Superior temporal gyrus (tissue), 1 donor: ENCODE measurements around the gene HCRT.
A peak's percentile ranks its signal among the peaks of the same experiment; 100 is the strongest.
"Not testable (repeated sequence)": the region's sequence is repeated elsewhere in the genome, so short reads cannot be mapped to it uniquely, and the experiment has no call there.

Source experiments
- DNase-seq: peaks from one replicate; pipeline ENCODE4 v3.0.0-alpha.2; 2016; ENCODE audit errors: extremely low spot score

The HCRT gene

GRCh38 chr17:42197564-42198156 lies 12.4 kb upstream of the HCRT start:
- DNase-seq: no peak

GRCh38 chr17:42193969-42194899 lies 9.0 kb upstream of the HCRT start, which contains the start of gene GHDC:
GHDC (minus strand) TSS chr17:42194494; CDS start chr17:42193581, 913 bp downstream.
- peak; percentile 92 for DNase-seq

GRCh38 chr17:42193216-42193968 lies 8.1 kb upstream of the HCRT start:
- DNase-seq: no peak

GRCh38 chr17:42192189-42193126 lies 7.2 kb upstream of the HCRT start:
- no peak for DNase-seq

- no peak for DNase-seq
These were observed 6.0 kb upstream of the HCRT start for GRCh38 chr17:42191275-42191608.

- no peak for DNase-seq
These were observed 5.4 kb upstream of the HCRT start for GRCh38 chr17:42190491-42191274.

- DNase-seq: no peak
These were observed 4.4 kb upstream of the HCRT start for GRCh38 chr17:42189651-42189965.

- no peak for DNase-seq
These were observed 3.7 kb upstream of the HCRT start for GRCh38 chr17:42188749-42189650.

GRCh38 chr17:42187833-42188232 lies 2.6 kb upstream of the HCRT start:
- no peak for DNase-seq

- not testable (repeated sequence) for DNase-seq
These were observed 939 bp upstream of the HCRT start for GRCh38 chr17:42186191-42186590.

GRCh38 chr17:42185621-42185930 lies 324 bp upstream of the HCRT start:
- no peak for DNase-seq

- peak; percentile 84 for DNase-seq
These were observed 1.2 kb downstream of the HCRT start for GRCh38 chr17:42183741-42184711.

GRCh38 chr17:42182927-42183734 lies 2.1 kb downstream of the HCRT start:
- no peak for DNase-seq

GRCh38 chr17:42181851-42182207 lies 3.4 kb downstream of the HCRT start:
- DNase-seq: no peak

GRCh38 chr17:42180922-42181850 lies 4.1 kb downstream of the HCRT start, which contains the start of gene KCNH4:
KCNH4 (minus strand) TSS chr17:42181142; CDS start chr17:42180945, 197 bp downstream.
- DNase-seq: peak; percentile 74

- no peak for DNase-seq
These were observed 4.8 kb downstream of the HCRT start for GRCh38 chr17:42180411-42180921.
